CMK (cell line): ENCODE results near the gene CENPP.
A peak's percentile ranks its signal among the peaks of the same experiment; 100 is the strongest.
"Not testable (repeated sequence)": the region's sequence is repeated elsewhere in the genome, so short reads cannot be mapped to it uniquely, and the experiment has no call there.

Source experiments
- DNase-seq: peaks from one replicate; pipeline ENCODE4 v3.0.0-alpha.2; 2010; ENCODE audit warnings: low read depth

The CENPP gene

DNA sequence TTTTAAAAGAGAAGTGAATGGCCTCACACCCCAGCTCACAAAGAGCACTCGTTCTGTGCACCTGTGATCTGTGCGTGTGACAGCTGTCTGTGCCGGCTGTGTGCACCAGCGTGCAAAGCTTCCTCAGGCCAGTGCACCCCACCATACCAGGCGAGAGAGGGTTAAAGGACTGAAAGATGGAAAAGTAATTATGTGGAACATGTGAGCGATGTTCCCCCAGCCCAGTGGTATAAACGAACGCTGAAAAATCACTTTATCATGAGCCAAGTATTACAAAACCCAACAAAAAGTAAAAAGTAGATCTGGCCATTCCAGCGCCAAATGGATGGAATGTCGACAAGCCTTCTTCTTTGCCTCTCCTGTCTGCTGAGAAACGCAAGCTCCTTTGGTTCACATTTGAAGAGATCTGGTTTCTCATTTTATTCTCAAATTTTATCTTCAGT, 290.5 kb downstream of the CENPP start:
- DNase-seq: no peak

DNA sequence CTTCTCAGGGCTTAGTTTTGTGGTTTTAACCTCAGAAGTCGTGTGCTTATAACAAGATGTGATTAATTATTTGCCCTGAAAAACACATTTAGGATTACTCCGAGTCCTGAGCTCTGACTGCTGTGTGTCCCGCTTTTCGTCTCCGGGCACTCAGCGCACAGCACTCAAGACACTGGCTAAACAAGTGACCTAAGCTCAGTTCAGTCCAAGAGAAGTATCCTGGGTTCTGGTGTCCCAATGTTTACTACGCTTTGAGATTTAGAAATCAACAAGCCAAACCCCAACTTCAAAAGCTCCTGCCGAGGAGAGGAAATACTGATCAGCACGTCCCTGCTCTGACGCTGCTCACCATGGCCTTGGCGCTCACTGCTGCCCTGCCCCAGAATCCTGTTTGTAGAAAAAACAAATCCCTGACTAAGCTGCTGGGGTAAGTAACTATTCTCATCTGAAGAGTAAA, 290.9 kb downstream of the CENPP start:
- DNase-seq: no peak

DNA sequence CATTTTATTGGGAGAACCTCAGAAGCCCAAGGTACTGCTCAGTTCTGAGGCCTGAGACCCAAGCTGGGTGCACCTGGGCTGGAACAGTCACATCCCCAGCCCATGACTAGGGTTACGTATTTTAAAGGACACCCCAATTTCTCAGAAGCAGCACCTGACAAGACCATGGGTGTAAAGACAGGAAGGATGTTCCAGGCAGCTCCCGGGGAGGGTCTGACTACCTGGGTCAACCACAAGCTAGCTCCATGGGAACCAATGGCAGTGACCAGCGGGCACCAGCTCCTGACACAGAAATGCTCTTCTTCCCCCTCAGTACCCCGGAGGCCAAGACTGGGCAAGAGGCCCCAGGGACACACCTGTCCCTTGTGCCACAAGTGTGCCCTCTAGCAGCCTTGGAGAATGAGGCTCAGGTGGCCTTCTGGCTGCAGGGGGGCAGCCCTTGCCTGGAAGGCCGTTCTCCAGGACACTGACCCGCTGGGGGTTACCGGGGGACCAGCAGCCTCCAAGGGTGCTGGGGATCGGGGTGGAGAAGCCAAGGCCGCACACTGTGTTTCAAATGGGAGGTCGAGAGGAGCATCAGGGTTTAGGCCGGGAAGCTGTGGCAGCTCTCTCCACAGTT, 291.6 kb downstream of the CENPP start:
- no peak for DNase-seq

DNA sequence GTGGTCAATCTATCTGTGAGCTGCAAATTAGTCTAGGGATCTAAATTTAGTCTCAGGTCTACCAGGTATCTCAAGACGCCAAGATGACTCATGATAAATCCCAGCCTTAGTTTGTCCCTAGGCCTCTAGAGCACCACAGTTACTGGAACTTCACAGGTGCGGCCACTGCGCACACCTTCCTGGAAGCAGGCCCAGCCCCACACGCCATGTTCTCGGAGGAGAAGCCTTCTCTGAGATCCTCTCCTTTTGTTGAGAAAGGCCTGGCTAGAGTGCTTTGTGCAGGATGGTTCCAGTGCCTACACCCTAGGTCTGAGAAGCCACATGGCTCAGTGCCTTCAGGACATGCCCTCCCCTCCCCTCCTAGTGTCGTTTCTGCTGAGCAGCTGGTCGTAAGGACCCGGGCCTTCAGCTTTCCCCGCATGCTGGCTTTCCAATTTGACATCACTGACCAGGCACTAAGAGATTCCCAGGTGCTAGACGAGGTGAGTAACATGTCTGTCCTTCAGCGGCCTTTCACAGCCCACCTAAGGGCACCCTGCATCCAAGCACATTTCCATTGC, 292.3 kb downstream of the CENPP start:
- no peak for DNase-seq

DNA sequence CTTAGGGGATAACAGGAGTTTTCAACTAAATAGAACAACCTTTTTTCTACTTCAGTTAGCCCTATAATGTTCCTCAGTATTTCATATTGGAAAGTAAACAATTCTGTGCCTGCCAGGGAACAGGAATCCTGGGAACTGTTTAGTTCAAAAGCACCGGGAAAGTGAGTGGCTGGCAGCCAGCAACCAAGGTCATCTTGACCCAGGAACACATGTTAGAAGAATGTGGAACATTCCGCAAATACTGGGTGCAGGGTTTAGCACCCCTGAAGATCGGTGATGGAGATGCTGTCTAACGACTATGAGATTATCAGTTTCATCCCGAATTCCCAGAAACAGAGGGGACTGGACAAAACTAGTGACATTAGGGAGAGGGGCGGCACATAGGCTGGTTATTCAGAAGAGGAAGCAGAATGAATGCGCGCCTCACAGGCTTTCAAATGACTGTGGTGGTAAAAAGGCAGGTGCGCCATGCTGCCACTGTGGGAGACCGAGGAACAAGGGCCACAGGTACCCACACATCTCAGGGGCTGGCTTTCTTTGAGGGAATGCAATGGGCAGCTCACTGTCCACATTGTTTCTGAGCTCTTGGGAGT, 293.0 kb downstream of the CENPP start:
- no peak for DNase-seq

DNA sequence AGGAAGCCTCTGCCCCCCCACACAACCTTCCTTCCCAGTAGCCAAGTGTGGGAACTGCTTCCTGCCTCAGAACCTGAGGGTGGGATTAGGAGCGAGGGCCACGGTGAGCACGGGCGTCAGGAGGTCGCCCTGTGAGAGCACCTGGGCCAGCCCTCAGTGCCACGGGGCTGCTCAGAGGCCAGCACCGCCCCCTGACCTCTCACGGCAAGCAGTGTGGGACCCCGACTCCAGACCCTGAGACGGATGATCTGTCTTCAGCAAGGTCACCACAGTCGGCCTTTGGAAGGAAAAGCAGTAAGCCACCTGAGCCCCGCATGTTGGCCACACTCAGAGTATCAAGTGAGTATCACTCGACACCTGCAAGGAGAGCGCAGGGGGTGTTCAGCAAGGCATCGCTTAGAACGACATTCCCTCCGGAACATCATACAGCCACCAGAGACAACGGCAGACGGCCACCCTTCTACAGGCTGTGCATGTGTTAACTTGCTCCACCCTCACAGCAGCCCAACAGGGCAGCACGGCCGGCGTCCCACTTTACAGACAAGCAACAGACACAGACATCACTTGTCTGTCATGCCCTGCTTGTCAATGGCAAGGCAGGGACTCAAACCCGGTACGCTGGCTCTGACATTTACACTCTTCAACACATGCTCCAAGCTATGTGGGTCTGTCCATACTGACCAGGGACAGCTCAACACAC, 294.0 kb downstream of the CENPP start:
- no peak for DNase-seq

DNA sequence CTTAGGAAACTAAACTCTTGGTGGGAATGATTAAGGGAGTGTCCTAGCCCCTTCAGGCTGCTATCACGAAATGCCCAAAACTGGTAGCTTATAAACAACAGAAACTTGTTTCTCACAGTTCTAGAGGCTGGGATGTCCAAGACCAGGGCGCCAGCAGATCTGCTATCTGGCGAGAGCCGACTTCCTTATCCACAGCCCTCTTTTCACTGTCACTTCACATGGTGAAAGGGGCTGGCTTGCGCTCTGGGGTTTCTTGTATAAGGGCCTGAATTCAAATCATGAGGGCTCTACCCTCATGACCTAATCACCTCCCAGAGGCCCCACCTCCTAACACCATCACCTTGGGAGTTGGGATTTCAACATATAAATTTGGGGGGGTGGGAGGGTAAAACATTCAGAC, 295.1 kb downstream of the CENPP start:
- no peak for DNase-seq

DNA sequence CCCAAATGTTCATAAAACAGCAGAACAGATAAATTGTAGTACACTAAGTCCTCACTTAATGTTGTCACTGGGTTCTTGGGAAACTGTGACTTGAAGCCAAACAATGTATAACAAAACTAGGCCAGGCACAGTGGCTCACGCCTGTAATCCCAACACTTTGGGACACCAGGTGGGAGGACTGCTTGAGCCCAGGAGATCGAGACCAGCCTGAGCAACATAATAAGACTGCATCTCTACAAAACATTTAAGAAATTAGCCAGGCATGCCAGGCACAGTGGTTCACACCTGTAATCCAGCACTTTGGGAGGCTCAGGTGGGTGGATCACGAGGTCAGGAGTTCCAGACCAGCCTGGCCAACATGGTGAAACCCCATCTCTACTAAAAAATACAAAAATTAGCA, 298.2 kb downstream of the CENPP start:
- not testable (repeated sequence) for DNase-seq

DNA sequence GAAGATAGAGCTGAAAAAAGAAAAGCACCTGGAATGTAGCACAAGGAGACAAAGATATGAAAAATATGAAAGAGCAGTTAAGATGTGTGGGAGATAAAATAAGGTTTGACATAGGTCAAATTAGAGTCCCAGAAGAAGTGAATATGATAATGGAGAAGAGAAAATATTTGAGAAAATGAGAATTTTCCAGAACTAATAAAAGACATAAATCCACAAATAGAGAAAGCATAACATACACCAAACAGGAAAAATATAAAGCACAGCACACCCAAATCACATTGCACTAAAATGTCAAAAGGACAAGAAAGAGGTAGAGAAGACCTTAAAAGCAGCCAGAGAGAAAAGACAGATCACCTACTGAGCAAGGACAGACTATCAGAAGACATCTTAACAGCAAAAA, 300.7 kb downstream of the CENPP start:
- no peak for DNase-seq

DNA sequence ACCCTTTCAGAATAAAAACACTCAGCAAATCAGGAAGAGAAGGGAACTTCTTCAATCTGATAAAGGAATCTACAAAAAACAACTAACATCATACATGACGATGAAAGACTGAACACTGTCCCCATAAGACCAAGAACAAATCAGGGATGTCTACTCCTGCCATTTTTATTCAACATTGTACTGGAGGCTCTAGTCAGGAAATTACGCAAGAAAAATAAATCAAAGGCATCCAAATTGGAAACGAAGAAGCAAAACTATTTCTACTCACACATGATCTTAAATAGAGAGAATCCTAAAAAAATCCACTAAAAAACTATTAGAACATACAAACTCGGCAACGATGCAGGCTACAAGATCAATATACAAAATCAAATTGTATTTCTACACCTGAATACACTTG, 301.9 kb downstream of the CENPP start:
- no peak for DNase-seq

DNA sequence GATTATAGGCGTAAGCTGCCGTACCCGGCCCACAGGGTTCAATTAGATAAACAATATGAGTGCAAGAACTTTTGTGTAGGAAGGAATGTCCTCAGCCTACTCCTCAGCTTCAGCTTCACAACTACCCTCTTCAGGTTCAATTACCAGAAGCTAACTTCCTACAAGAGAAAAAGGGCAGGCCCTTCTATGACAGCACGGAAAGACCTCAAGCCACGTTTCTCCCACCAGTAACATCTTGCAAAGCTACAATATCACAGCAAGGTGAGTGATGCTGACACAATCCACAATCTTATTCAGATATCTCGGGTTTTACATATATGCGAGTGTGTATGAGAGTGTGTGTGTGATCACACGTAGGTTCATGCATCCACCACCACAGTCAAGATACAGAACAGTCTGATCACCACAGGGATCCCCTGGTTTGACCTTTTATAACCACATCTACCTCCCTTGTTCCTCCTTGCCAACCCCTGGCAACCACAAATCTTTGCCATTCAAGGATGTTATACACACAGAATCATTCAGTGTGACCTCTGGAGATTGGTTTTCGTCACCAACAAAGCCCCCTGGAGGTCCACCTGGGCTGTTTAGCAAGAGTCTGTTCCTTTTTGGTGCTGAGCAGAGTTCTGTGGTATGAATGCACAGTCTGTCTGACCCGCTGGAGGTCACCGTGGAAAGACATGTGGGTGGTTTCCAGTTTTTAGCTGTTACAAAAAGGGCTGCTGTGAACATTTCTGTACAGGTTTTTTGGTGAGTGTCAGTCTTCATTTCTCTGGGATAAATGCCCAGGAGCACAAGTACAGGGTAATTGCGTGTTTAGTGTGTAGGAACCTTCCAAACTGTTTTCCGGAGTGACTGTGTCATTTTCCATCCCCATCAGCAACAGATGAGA, 305.9 kb downstream of the CENPP start:
- DNase-seq: no peak

DNA sequence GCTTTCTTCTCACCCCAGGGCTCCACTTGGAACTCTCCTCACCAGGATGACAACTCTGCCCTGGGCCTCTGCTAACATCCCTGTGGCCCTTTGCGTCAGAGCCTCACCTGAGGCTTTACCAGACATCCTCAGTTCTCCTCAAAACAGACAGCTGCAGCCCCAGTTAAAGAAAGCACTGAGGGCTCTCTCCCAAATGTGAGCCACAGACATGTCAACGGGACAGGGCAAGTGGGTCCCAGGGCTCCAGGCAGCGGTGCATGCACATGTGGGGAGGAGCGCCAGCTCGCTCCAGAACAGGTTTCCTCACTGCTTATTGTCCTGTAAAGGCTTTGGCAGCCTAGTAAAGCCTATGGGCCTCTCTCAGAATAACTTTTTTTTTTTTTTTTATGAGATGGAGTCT, 306.9 kb downstream of the CENPP start:
- no peak for DNase-seq

DNA sequence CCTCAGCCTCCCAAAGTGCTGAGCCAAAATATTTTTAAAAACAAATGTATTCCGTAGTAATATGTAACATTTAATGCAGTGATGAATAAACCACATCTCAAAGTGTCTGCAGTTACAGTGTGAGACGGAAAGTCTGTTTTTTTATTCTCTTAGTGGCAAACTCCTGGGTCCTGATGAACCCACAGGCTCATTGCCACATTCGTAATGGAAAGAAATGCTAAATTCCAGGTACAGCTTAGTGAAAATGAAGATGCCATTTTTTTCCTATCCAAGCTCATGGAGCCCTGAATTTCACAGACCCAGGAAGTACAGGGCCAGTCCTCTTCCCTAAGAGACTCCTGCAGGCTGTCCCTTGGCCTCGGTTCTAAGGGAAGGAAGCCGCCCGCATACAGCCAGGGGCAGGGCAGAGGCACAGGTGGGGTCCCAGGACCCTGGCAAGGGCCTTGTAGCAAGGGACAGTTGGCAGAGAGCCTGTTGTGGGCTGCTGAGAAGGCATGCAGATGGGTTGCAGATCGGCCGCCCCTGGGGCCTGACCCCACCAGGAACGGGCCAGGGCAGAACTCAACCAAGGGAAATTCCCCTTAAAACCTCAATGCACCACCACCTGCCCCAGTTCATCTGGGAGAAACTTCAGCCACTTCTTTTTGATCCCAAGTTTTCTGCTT, 308.0 kb downstream of the CENPP start:
- no peak for DNase-seq

DNA sequence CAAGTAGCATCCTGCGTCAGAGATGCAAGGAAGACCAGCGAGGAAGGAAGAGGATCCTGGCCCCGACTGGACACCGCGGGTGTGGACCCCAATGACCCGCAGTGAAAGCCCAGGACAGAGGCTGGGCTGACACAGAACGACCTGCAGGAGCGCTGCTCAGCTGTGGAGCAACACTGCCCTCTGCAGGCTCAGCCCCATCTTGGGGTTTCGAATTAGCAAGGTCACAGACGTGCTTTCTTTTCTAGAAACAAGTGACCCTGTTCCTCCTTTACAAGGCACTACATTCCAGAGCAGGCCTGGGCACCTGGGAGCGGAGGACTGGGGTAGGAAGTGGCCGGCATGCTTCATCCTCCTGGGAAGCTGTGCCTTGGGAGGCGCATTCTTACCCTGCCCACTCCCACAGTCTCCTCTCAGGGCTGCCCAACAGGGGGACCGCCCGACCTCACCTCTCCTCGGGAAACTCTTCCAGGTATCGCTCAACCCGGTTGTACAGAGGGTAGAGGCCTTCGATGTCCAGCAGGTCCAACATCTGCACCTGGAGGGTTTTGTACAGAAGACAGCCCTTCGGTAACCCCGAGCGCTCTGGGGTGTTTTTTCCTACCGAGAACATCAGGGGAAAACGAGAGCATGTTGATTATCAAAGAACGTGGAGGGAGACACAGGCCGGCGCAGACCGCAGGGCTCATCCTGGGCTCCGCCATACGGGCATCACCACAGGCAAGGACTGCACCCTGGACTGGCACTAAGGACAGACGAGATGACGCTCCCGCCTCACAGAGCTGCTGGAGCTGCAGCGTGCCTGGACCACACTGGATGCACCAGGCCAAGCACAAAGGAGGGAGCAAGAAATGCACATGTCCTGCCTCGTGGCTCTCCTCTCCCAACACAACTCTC, 309.2 kb downstream of the CENPP start:
- peak; percentile 31 for DNase-seq

DNA sequence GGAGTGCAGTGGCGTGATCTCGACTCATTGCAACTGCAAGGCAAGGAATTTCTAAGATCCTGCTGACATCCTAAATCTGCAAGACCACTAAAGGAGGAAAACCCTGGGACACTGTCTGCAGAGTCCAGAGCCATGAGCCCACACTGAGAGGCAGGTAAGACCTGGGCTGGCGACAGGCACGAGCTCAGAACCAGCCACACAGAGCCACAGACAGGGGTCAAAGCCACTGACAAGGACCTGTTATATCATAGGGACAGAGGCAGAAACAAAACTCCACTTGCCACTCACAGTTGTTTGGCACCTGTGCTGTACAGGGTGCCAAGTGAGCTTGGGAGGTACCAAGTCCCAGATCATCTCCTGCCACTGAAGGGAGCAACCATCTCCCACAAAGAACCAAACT, 310.0 kb downstream of the CENPP start:
- no peak for DNase-seq

DNA sequence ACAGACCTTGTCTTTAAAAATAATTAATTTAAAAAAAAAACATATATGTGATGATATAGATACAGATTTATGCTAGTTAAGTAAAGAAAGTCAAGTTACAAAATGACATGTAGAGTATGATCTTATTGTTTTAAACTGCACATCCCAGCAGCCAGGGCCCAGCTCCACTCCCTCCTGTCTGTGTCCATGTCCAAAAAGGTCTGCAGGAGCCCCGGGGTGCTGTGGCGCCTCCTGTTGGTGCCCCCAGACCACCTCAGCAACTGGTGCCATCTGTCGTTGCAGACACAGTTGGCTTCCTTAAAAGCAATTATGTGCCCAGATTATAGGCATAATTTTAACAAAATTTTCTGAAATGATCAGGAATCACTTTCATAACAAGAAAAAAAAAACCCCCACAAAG, 310.9 kb downstream of the CENPP start:
- DNase-seq: no peak

DNA sequence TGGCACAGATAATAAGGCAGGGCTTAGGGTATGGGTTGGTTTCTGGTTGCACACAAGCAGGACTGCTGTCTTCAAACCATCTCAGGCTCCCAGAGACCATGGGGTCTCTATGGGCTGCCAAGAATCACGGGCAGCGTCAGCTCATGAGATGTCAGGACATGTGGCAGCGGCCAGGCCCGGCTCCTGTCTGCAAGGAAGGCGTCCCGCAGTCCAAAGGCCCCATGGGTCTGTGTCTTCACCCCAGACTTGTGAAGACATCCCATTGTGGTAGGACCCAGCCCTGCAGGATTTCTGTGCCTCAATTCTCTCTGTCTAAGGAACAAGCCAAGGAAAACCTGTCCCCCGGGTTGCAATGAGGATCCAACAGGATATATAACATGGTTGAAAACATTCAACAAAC, 311.6 kb downstream of the CENPP start:
- DNase-seq: no peak

DNA sequence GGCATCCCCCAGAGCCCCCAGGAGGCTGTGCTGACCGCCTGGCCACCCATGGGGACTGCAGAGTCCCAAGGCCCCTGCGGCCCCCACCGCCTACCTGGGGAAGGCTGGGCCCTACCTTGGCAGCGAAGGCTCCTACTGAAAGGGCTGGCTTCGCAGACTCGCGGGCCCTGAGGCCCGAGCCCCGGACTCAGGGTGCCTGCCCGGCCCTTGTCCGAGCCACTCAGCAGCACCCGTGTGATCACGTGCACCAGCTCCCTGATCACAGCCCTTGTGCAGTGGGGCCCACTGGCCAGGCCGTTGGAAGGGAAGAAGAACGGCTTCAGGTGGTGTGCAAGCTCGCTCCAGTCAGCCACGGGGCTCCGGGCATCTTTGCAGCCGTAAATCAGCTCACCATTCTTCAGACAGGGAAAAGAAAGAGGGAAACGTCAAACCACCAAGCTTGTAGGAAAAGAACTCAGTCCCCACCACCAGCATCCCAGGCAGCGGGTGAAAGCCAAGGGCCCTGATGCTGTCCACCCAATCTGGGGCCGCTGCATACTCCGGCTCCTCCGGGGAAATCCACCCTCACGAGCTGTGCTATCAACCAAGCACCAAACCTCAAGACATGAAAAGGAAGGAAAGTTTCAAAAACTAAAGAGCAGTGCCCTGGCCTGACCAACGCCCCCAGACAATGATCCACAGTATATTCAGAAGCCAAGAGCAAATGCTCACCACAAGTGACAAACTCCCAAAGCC, 312.3 kb downstream of the CENPP start:
- no peak for DNase-seq

DNA sequence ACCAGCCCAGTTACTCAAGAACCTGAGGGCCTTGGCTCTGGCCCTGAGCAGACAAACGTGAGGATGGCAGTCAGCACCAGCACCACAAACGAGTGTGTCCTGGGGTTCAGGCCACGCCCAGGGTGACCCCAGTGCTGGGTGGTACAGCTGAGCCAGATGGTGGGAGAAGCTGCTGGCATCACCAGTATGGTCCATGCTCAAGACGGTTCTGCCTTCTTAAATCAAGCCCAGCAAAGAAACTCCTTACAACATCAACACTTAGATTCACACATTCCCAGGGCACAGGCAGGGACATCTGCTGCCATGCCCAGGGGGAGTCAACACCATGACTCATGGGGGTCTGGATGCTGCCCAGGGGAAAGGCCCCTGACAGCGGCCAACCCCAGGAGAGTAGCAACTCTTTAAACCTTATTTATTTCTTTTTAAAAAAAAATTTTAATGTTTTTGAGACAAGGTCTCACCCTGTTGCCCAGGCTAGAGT, 312.9 kb downstream of the CENPP start:
- no peak for DNase-seq

DNA sequence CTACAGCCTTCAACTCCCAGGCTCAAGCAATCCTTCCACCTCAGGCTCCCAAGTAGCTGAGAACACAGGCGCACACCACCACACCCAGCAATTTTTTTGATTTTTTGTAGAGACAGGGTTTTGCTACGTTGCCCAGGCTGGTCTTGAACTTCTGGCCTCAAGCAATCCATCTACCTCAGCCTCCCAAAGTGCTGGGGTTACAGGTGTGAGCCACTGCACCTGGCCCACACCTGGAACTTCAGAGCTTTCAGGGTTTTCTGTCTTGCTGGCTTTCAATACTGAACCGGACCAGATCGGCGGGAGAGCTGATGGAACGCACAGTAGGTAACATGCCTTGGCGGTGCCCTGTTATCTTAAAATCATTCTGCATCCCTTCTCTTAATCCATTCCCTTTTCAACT, 313.4 kb downstream of the CENPP start:
- no peak for DNase-seq
